ENCODE results near the gene SUPT7L. TPM values are rescaled to one million over a fixed set of nuclear protein-coding genes. Genes with fewer than 3 reads are reported as not detected.

Gene SUPT7L, protein sequence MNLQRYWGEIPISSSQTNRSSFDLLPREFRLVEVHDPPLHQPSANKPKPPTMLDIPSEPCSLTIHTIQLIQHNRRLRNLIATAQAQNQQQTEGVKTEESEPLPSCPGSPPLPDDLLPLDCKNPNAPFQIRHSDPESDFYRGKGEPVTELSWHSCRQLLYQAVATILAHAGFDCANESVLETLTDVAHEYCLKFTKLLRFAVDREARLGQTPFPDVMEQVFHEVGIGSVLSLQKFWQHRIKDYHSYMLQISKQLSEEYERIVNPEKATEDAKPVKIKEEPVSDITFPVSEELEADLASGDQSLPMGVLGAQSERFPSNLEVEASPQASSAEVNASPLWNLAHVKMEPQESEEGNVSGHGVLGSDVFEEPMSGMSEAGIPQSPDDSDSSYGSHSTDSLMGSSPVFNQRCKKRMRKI
- total RNA-seq (10 to 100 TPM in 3 of 6 donors, 1 to 10 TPM in 3; 8.0 to 18.1 (median 9.9) TPM), polyA plus RNA-seq (10 to 100 TPM; 22.5 to 32.4 TPM)

DNA sequence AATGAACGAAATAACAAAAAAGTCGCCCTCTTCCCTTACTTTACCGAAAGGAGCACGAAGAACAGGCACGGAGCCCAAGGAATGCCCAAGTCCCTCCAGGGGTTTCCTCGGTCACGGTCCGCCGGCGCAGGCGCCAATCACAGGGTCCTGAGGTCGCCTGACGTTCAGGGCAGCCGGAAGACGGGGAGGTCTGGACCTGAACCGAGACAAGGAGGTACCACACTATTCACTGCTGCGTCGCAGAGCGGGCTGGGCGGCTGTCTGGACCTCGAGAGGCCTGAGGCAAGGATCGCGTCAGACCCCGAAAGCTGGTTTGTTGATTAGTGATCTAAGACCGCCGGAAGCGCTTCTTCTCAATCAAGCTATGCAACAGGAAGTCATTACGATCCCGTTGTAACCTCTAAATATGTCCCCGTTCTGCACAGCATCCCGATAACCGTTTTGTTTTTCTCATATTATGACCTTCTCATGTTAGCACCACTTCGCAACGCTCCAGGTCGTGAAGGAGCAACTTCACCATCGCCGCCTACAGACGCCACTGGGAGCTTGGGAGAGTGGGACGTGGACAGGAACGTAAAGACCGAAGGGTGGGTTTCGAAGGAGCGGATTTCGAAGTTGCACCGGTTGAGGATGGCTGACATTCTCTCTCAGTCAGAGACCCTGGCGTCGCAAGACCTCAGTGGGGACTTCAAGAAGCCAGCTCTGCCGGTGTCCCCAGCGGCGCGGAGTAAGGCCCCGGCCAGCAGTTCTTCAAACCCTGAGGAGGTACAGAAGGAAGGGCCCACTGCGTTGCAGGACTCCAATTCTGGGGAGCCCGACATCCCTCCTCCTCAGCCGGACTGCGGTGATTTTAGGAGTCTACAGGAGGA, at the start of gene SUPT7L, which contains the start of gene SLC4A1AP:
TSS of gene SUPT7L (minus strand) at position 330 of the 869 bp plus-strand sequence. CDS start 1,422 bp downstream, outside the sequence.
TSS of gene SLC4A1AP (plus strand) at position 605 of the 869 bp plus-strand sequence. CDS start at position 631, 26 bp downstream.
- intact Hi-C loops (cut with DNase I), result no loop called here
- Histone ChIP-seq H3K36me3 (peaks cover 0 to 38% (median 9%) of the 10 kb centered on the region in 3 donors), H3K27me3 (no peaks in the 10 kb centered on the region), H3K4me3 (peak within 1 kb of the TSS; percentile 81 to 88 (median 85)), H3K9me3 (no peaks in the 10 kb centered on the region), H3K4me1 (peaks cover 14 to 29% (median 14%) of the 10 kb centered on the region in 3 donors), H3K27ac (peak within 1 kb of the TSS; percentile 49 to 90 (median 76))
- ATAC-seq (peak; percentile 86 to 94 (median 91)), DNase-seq (peak; percentile 55 to 82 (median 72)), FAIRE-seq (no peak)
- 0% methylated on average over 56 of the region's 56 CpGs for WGBS, 2 donors
- TF ChIP-seq, protein P1, sequence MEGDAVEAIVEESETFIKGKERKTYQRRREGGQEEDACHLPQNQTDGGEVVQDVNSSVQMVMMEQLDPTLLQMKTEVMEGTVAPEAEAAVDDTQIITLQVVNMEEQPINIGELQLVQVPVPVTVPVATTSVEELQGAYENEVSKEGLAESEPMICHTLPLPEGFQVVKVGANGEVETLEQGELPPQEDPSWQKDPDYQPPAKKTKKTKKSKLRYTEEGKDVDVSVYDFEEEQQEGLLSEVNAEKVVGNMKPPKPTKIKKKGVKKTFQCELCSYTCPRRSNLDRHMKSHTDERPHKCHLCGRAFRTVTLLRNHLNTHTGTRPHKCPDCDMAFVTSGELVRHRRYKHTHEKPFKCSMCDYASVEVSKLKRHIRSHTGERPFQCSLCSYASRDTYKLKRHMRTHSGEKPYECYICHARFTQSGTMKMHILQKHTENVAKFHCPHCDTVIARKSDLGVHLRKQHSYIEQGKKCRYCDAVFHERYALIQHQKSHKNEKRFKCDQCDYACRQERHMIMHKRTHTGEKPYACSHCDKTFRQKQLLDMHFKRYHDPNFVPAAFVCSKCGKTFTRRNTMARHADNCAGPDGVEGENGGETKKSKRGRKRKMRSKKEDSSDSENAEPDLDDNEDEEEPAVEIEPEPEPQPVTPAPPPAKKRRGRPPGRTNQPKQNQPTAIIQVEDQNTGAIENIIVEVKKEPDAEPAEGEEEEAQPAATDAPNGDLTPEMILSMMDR (IDR thresholded peaks at IDR 0.05), result no peak

DNA sequence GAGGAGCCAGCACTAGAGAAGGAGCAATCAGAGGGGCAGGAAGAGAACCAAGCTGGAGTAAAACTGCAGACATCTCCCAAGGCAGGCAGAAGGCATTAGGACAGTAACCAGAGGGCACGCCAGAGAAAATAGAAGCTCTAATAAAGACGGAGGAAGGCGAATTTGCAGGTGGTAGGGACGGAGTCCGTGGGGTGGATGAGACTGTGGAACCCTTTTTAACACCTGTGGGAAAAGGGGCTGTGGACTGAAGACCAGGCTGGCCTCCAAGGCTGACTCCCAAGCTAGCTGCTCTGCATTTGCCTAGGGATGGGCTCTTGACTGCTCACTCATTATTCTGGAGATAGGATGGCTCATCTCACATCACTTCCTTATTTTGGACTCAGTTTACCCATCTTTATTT, 49.8 kb upstream of the SUPT7L start:
- Histone ChIP-seq H3K9me3 (no peaks in the 10 kb centered on the region), H3K27ac (no peak overlapping the region), H3K27me3 (no peaks in the 10 kb centered on the region), H3K4me3 (no peak overlapping the region), H3K36me3 (no peaks in the 10 kb centered on the region), H3K4me1 (no peaks in the 10 kb centered on the region)
- intact Hi-C loops (cut with DNase I), result loop anchor here in 2 of 3 donors (10.0 kb wide), 2 partner anchors 692 to 742 kb away; no protein-coding TSS in a partner anchor
- FAIRE-seq (no peak), DNase-seq (no peak), ATAC-seq (no peak)
- TF ChIP-seq, protein P1 (IDR thresholded peaks at IDR 0.05), result no peak
- 79 to 82% methylated on average over 5 of the region's 5 CpGs for WGBS, 2 donors

DNA sequence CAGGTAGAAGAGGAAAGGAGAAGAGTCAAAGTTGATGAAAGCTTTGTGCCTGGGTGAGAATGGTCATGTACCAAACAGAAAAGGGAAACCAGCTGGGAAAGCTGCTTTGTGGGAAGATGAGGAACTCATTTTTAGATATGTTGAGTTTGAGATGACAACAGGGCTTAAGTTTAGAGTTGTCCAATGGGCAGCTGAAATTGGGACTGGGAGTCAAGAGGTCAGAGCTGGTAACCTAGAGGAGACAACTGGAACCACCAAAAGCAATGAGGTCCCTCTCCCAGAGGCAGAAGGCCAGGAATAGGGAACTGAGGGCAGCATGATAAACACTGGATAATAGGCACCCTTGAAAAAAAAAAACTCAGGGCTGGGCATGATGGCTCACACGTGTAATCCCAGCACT, 49.1 kb upstream of the SUPT7L start:
- no peaks in the 10 kb centered on the region for H3K27me3 ChIP-seq
- no peak overlapping the region for H3K4me3 ChIP-seq
- no peak overlapping the region for H3K27ac ChIP-seq
- H3K9me3 ChIP-seq, result no peaks in the 10 kb centered on the region
- 57 to 88% methylated on average over 1 of the region's 1 CpG for WGBS, 2 donors
- ATAC-seq (no peak), FAIRE-seq (no peak), DNase-seq (no peak)
- TF ChIP-seq, protein P1 (IDR thresholded peaks at IDR 0.05), result no peak
- H3K36me3 ChIP-seq, result no peaks in the 10 kb centered on the region
- intact Hi-C loops (cut with DNase I), result loop anchor here in 2 of 3 donors (10.0 kb wide), 2 partner anchors 692 to 742 kb away; no protein-coding TSS in a partner anchor
- no peaks in the 10 kb centered on the region for H3K4me1 ChIP-seq

DNA sequence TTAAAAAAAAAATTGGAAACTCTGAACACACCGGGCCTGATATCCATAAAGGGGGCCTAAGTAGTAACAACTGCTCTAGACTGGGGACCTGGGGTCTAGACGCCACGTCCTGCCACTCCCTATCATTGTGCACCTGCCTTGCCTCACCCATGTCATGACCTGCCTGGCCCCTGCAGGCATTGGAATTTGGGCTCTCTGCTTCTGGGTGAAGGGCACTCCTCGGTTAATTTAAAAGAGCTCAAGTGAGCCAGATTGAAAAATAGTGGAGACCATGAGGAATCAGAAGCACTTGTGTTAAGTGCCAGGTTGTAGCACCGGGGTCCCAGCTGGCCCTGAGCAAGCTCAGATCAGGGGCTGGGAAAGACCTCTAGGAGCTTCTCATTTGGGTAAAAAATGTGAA, 48.4 kb upstream of the SUPT7L start:
- intact Hi-C loops (cut with DNase I), result loop anchor here in 2 of 3 donors (10.0 kb wide), 2 partner anchors 693 to 743 kb away; no protein-coding TSS in a partner anchor
- no peak overlapping the region for H3K27ac ChIP-seq
- no peak for FAIRE-seq
- no peak for ATAC-seq
- no peaks in the 10 kb centered on the region for H3K27me3 ChIP-seq
- 83 to 86% methylated on average over 5 of the region's 5 CpGs for WGBS, 2 donors
- H3K9me3 ChIP-seq, result no peaks in the 10 kb centered on the region
- TF ChIP-seq, protein P1 (IDR thresholded peaks at IDR 0.05), result no peak
- no peak overlapping the region for H3K4me3 ChIP-seq
- H3K4me1 ChIP-seq, result peaks cover 0 to 4% (median 0%) of the 10 kb centered on the region in 3 donors
- DNase-seq, result no peak
- H3K36me3 ChIP-seq, result no peaks in the 10 kb centered on the region
